Activated naive CD4-positive, alpha-beta T cell (primary cell): ENCODE data around the gene KIAA0232.
"Not testable (repeated sequence)": the region's sequence is repeated elsewhere in the genome, so short reads cannot be mapped to it uniquely, and the experiment has no call there.

Experiments
- DNase-seq, 4 experiments: peaks; one replicate each; lab custom pipeline; 2025; lab: John Stamatoyannopoulos, UW

Gene KIAA0232

DNA sequence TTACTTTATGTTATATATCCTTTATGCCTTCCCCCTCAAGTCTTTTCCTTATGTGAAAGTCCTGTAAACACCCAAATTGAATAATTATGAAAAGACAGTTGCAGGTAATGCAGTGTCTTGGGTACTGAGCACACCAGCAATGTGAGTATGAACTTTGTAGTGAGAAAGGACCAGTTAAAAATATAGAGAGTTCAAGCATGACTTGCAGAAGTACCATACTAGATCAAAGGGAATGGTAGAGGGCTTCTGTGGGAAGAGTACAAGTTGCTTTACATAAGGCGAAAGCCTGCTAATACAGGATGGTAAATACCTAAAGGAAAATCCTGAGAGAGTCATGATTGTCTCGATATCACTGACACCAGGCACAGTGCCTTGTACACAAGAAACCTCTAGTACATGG lies 25.7 kb downstream of the KIAA0232 start:
- DNase-seq, result no peak

DNA sequence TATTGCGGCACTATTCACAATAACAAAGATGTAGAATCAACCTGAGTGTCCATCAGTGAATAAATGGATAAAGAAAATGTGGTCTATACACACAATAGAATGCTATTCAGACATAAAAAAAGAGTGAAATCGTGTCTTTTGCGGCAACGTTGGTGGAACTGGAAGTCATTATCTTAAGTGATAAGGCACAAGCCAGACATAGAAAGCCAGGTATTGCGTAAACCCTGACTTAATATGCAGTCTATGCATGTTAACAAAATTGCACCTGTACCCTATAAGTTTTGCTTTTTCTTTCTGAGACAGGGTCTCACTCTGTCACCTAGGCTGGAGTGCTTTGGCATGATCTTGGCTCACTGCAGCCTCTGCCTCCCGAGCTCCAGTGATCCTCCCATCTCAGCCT lies 28.6 kb downstream of the KIAA0232 start:
- DNase-seq, result no peak

DNA sequence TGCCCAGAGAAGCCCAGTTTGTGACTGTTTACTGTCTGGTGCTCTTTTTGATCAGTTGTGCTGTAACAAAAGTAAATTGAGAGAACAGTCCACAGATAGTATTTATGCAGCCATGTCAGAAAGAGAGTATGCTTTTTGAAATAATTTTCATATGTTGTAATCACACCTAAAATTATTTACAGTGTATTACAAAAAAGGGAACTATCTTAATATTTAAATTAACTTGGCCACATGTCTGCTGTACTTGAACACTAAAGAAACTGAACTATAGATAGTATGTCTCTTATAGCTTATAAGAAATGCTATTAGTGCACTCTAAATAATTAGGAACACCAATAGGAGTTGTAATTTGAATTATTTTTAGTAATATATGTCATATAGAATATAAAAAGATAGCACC lies 30.2 kb downstream of the KIAA0232 start:
- no peak for DNase-seq

DNA sequence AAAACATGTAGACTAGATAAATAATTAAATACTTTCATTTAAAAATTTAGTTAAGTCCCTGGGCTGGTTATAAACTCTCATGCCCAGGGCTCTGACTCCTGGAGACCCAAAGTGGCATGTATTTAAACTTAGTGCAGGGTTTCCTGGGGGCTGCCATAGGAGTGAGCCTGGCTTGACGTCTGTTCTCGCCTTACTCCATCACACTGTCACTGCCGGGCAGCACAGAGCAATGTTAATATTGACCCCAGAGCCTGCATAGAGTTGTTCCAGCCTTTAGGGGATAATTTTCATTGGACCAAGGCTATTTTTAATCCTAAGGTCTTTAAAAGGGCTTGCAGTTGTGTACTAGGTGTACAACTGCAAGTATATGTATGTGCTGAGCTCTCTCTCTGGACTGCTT lies 31.2 kb downstream of the KIAA0232 start:
- no peak for DNase-seq

DNA sequence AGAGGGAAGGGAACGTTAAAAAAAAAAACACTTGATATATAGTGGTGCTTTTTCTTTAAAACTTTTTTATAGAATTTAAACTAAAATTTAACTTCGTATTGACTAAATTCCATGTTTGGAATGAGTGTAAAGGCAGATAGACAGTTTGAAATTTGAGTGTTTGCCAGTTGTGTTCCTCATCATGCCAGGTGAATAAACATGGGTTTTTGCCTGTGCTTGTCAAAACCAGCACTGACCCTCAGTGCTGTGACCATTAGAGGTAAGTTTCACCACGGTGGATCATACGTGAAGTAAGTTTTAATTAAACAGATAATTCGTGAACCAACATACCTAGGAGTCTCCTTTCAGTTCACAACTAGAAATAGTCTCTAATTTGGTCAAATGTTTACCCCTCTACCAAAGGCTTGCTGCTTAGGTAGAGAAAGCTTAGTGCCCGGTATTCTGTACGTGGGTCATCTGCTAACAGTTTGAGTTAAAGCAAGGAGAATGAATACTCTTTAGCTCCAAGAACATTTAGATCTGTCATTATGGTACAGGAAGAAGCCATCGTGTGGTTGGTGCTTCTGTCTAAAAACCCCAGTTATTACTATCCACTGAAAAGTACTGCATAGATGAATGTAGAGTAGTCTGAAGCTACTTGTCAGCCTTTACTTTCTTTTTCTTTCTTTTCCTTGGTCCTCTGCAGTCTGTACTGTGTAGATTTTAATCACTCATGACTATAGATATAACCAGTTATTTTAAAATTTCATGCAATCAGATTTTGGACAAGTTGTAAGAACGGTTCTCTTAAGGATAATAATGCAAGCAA lies 32.7 kb downstream of the KIAA0232 start:
- DNase-seq, result no peak

DNA sequence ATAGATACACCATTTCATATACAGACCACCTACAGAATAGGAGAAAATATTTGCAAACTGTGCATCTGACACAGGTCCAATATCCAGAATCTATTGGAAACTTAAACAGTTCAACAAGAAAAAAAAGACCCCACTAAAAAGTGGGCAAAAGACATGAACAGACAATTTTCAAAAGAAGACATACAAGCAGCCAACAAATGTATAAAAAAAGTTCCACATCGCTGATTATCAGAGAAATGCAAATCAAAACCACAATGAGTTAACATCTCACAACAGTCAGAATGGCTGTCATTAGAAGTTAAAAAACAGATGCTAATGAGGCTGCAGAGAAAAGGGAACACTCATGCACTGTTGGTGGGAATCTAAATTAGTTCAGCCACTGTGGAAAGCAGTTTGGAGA lies 36.8 kb downstream of the KIAA0232 start:
- DNase-seq, result no peak

DNA sequence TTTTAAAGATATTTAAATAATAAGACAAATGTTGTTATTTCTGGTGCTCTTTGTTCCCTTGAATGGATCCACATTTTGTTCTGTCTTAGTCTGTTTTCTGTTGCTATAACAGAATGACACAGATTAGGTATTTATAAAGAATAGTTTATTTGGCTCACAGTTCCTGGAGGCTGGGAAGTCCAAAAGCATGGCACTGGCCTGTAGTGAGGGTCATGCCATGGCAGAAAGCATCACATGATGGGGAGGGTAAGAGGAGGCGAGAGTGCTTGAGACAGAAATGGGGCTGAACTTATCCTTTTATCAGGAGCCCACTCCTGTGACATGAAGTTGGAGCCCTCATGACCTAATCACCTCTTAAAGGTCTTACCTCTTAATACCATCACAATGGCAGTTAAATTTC lies 38.2 kb downstream of the KIAA0232 start:
- no peak for DNase-seq

DNA sequence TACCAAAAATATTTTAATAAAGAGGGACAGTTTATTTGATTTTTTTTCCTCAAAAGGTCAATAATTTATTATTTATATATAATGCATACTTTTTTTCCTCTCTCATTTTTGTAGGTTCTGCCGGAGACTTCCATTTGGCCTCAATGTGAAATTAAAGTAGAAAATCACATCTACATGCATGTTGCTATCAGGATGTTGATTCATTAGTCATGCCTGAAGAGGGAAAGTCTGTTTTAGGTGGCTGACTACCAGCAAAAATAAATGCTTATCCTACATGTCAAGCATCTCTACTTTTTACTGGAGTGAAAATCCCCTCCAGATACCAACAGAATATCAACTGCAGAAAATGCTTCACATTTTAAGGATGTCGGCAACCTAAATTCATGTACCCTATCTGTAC lies 41.5 kb downstream of the KIAA0232 start:
- no peak for DNase-seq

DNA sequence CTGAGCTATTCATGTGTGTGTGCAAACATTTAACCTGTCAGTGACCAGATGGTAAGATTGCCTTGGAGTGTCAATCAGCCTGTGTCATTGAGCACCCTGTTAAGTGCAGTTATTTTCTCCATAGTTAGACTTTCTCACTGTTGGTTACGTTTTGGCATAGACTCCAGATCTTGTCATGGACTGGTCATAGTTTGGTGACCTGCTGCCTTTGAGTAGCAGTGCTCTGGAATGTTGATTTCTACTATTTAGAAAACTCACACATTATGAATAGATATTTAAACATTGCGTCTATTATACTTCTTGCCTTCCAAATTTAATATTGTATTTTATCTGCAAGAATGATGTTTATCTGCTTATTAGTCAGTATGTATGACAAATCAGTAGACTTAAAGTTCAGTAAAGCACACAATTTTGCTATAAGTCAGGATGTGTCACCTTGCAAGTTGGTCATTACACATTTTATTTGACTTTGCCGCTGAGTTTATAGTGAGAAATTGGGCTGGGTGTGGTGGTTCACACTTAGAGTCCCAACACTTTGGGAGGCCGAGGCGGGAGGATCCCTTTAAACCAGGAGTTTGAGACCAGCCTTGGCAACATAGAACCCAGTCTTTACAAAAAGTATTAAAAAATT lies 42.4 kb downstream of the KIAA0232 start:
- no peak for DNase-seq

DNA sequence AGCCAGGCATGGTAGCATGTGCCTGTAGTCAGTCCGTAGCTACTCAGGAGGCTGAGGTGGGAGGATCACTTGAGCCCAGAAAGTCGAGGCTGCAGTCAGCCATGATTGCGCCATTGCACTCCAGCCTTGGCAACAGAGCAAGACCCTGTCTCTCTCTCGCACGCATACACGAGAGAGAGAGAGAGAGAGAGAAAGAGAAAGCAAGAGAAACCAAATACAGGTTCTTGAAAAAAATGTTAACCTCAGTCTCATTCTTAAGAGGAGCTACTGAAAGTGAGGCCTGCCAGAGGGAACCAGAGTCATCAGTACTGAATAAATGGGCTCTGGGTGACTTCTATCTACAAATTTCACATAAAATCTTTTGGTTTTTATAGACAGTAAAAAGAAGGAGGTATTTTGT lies 42.9 kb downstream of the KIAA0232 start:
- DNase-seq, result no peak

DNA sequence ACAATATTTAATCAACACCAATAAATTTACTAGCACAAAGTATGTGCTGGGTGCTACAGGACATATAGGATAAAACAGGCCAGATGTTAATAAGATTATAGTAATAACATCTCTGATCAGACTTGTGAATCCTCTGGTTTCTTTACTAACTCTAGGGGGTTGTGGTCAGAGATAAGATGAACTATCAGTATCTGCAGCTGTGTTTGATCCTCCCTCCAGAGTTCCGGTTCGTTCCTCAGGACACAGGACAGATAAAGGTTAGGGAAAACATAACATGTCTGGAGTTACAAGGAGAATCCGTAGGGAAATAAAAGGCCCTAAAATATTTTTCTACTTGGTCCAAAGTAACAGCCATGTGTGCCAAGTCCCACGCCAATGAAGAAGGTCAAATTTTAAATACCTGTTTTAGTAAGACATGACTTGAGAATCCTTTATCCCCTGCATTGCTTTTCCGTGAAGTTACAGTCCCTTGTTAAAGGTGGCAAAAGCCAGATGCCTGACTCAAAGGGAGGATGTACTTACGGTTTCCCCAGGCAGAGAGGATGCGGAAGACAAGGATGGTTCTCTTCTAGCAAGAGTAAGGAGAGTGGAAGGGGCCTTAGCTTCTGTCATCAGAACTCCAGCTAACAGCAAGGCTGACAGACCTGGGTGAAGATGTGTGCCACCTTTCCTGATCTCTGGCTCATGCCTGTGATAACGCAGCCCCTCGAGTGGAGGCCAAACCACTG lies 44.4 kb downstream of the KIAA0232 start:
- DNase-seq, result no peak

DNA sequence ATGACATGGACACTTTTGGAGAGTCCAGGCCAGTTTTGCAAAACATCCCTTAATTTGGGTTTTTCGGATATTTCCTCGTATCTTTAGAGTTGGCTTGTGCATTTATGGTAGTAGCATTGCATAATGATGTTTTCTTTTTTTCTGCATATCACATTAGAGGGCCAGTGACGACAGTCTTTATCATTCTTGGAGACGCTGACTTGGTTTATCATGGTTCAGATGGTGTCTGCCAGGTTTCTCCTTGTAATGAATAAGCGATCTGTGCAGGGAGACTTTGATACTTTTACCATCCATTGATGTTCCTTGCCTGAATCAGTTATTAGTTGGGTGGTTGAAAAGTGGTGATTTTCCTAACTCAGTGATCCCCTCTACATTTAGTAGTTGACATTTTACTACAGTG lies 46.6 kb downstream of the KIAA0232 start:
- DNase-seq, result no peak

DNA sequence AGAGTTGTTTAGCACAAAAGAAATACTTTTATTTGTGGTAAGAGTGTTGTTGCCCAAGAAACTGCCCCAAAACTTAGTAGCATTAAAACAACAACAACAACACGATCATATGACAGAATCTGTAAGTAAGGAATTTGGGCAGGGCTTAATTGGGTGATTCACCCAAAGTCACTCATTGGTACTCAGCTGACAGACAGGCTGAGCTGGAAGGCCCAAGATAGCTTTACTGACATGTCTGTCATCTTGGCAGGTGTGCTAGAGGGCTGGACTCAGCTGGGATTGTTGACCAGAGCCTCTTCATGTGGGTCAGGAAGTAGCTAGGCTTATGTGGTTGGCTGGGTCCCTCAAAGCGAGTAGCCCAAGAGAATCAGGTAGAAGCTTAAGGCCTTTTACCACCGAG lies 52.3 kb downstream of the KIAA0232 start:
- no peak for DNase-seq

DNA sequence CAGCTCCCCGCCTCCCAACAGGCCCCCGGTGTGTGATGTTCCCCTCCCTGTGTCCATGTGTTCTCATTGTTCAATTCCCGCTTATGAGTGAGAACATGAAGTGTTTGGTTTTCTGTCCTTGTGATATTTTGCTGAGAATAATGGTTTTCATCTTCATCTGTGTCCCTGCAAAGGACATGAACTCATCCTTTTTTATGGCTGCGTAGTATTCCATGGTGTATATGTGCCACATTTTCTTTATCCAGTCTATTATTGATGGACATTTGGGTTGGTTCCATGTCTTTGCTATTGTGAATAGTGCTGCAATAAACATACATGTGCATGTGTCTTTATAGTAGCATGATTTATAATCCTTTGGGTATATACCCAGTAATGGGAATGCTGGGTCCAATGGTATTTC lies 53.1 kb downstream of the KIAA0232 start:
- DNase-seq, result not testable (repeated sequence)

DNA sequence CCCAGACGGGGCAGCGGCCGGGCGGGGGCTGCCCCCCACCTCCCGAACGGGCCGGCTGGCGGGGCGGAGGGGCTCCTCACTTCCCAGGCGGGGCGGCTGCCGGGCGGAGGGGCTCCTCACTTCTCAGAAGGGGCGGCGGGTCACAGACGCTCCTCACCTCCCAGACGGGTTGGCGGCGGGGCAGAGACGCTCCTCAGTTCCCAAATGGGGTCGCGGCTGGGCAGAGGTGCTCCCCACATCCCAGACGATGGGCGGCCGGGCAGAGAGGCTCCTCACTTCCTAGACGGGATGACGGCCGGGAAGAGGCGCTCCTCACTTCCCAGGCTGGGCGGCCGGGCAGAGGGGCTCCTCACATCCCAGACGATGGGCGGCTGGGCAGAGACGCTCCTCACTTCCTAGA lies 54.6 kb downstream of the KIAA0232 start:
- DNase-seq, result not testable (repeated sequence)

DNA sequence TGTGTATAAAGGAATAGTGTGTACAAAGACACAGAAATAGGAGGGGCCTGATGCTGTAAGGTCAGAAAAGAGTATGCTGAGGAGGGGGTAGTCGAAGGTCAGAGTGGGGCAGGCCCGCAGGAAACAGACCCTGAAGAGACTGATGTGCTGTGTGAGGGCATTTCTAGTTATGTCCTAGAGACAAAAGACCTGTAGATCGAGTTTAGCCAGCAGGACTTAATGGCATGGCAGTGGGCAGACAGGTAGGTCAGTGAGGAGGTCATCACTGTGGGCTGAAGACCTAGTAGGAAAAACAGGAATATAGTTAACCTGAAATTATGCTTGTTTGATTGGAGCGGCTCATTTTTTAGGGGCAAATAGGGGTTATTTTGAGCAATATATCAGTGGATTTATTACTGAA lies 57.1 kb downstream of the KIAA0232 start:
- DNase-seq, result no peak

DNA sequence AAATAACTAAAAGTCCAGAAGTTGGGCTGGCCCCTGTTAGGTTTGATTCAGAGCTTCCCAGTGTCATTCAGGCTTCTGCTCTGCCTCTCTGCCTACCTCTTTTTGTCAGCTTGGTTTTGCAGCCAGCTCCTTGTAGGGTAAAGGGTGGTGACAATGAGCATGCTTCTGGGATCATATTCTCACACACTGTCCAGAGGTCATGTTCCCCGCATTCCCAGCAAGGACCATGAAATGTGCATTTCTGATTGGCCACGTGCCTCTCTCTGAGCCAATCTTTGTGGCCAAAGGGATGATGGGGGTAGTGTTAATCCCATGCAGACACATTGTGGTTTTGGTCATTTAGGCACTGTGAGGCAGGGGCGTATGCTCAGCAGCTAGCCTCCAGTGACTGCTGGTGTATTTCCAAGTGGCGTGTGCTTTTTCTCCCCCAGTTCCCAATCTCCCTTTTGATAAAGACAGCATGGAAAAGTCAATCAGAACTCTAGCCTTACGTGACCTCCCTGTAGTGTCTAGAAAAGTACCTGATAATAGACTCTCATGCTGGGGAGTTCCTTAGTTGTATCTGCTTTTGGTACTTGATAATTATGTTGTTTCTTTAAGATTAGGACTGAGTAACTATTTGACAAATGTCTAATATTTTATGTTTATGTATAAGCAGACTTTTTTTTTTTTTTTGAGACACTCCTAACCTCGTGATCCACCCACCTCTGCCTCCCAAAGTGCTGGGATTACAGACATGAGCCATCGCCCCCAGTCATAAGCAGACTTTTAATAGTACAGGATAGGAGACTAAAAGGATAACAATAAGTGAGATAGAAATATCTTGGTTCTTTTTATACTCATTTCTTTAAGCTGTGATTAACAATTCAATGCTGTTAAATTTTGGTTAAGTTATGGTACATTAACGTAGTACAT lies 57.8 kb downstream of the KIAA0232 start:
- no peak for DNase-seq

DNA sequence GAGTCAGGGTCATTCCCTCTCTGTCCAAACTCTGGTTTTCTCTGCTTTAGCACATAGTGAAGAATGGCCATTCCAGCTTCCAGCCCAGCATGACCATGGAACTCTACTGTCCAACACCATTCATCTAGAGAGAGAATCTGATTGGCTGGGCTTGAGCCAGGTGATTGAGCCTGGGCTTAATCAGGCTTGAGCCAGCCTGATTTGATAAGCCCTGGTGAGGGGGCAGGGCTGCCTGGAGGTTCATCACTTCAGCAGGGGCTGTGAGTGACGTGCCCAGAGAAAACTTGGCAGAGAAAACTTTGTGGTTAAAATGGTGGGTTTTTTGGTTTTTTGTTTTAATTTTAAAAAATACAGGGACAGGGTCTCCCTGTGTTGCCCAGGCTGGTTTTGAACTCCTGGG lies 62.5 kb downstream of the KIAA0232 start:
- no peak for DNase-seq

DNA sequence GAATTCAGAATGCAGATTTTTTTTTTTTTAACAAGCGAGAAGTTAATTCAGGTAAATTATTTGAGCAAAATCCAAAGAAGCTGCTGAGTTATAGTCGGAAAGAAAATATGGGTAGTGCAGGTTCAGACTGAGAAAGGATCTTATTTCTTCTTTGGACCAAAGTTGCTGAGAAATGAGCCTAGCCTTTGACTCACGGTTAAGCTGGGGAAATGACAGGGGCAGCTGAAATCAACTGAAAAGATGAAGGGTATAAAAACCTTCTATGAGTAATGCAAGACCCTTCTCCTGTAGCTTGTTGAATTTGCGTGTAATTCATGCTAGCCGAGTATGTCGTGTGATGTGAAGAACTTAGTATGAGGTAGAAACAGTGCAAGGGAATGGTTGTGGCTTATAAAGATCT lies 63.0 kb downstream of the KIAA0232 start:
- no peak for DNase-seq

DNA sequence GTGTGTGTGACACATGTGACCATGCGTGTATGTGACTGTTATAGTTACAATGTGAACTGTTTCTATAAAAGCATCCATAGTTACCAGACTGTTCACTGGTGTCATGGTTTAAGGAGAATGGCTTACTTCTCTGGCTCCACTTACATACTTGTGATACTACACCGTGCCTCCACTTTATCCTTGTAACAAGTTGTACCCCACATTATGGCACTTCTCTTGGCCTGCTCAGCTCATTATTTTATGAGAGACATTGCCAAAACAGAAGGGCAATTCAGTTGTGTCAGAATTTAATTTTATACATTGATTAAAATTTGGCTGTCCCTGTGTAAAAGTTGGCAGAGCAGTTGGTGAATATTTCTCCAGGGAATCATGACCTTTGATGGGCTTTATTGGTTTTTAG lies 64.7 kb downstream of the KIAA0232 start:
- DNase-seq, result no peak

DNA sequence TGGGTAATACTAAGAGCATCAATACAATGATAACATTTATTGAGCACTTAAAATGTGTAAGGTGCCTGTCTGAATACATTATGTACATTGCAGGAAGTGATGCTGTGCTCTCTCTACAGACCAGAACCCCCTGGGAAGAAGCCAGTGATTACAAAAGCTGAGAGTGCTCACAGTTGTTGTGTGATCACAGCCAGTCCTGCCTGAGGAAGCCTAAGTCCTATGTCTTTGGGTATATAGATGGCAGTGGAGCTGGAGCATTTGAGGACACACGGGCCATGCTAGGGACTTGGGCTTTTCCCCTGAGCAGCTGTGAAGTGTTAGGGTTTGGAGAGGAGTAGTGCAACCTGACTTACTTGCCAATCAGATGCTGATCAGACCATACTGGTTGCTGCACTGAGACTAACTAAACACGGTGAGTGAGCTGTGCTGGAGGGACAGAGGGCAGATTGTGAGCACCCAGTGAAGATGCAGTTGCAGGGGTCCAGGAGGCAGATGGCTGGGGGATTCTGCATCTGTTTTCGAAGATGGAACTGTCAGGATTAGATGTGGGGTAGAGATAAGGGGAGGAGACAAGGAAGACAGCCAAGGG lies 66.3 kb downstream of the KIAA0232 start:
- no peak for DNase-seq

DNA sequence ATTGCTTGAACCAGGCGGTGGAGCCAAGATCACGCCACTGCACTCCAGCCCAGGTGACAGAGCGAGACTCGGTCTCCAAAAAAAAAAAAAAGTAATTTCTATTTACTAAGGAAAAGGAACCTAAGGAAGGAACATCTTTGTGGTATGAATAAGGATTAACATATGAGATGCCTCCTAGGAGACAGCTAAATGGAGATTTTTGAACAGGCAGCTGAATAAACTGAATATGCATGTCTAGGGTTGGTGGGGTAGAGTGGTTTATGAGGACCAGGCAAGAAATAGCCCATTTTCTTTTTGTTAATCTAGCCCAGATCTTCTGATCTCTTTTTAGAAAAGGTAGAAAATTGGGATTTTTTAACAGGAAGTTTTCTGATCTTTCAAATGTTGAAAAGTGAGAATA lies 67.2 kb downstream of the KIAA0232 start:
- no peak for DNase-seq
